Trophoblast cell (in vitro differentiated cells and primary cell): ENCODE results near the gene FXYD6.

Experiments used
- DNase-seq, 2 donors: peaks; one replicate each; pipeline ENCODE4 v3.0.0-alpha.2; 2016
- H2AFZ ChIP-seq: 2 replicates; pipeline ENCODE4 v1.6.1; 2013; ENCODE audit warnings: low read length, moderate library complexity, mild to moderate bottlenecking; ENCODE audit not compliant: insufficient read depth, poor library complexity
- H2AK5ac ChIP-seq: 2 replicates; pipeline ENCODE4 v1.6.1; 2013; ENCODE audit warnings: mild to moderate bottlenecking, low read length
- H2BK120ac ChIP-seq: 2 replicates; pipeline ENCODE4 v1.6.1; 2013; ENCODE audit warnings: low read length, mild to moderate bottlenecking, moderate library complexity; ENCODE audit not compliant: insufficient read depth, poor library complexity
- H2BK12ac ChIP-seq: 2 replicates; pipeline ENCODE4 v1.6.1; 2013; ENCODE audit warnings: mild to moderate bottlenecking, low read length, moderate library complexity
- H2BK5ac ChIP-seq: 2 replicates; pipeline ENCODE4 v1.6.1; 2013; ENCODE audit warnings: low read length, low read depth, moderate library complexity, mild to moderate bottlenecking; ENCODE audit not compliant: poor library complexity
- H3K14ac ChIP-seq: 2 replicates; pipeline ENCODE4 v1.6.1; 2013; ENCODE audit warnings: mild to moderate bottlenecking, low read length
- H3K18ac ChIP-seq: 2 replicates; pipeline ENCODE4 v1.6.1; 2013; ENCODE audit warnings: mild to moderate bottlenecking, low read length
- H3K23ac ChIP-seq: 2 replicates; pipeline ENCODE4 v1.6.1; 2013; ENCODE audit warnings: low read length
- H3K27ac ChIP-seq: 2 replicates; pipeline ENCODE4 v1.5.1; 2013; ENCODE audit warnings: low read depth, mild to moderate bottlenecking, inconsistent platforms, low read length, moderate library complexity
- H3K27me3 ChIP-seq: 2 replicates; pipeline ENCODE4 v1.6.1; 2013; ENCODE audit warnings: inconsistent platforms, mild to moderate bottlenecking, low read length, moderate library complexity; ENCODE audit not compliant: insufficient read depth
- H3K36me3 ChIP-seq, 2 experiments: 1 replicate in 1 of 2; 2 replicates in 1 of 2; pipeline ENCODE4 v1.6.1; 2013; ENCODE audit warnings: low read length in 2 of 2, mild to moderate bottlenecking in 2 of 2, moderate library complexity in 1 of 2; ENCODE audit not compliant: insufficient read depth in 2 of 2, control insufficient read depth in 1 of 2
- H3K4ac ChIP-seq: 2 replicates; pipeline ENCODE4 v1.6.1; 2013; ENCODE audit warnings: low read depth, mild to moderate bottlenecking, low read length, moderate library complexity
- H3K4me1 ChIP-seq, 2 experiments: 1 replicate in 1 of 2; 2 replicates in 1 of 2; pipeline ENCODE4 v1.6.1; 2013; ENCODE audit warnings: low read length in 2 of 2, mild to moderate bottlenecking in 2 of 2, moderate library complexity in 1 of 2; ENCODE audit not compliant: insufficient read depth in 2 of 2, control insufficient read depth in 1 of 2
- H3K4me2 ChIP-seq: 2 replicates; pipeline ENCODE4 v1.6.1; 2013; ENCODE audit warnings: inconsistent platforms, mild to moderate bottlenecking, low read length, moderate library complexity
- H3K4me3 ChIP-seq: 2 replicates; pipeline ENCODE4 v1.5.1; 2013; ENCODE audit warnings: mild to moderate bottlenecking, low read depth, low read length, inconsistent platforms
- H3K79me1 ChIP-seq: one replicate; pipeline ENCODE4 v1.6.1; 2013; ENCODE audit warnings: low read length
- H3K79me2 ChIP-seq: 2 replicates; pipeline ENCODE4 v1.6.1; 2013; ENCODE audit warnings: low read length, mild to moderate bottlenecking; ENCODE audit not compliant: control insufficient read depth, insufficient read depth, poor library complexity
- H3K9ac ChIP-seq: 2 replicates; pipeline ENCODE4 v1.6.1; 2013; ENCODE audit warnings: mild to moderate bottlenecking, low read length
- H3K9me3 ChIP-seq: 2 replicates; pipeline ENCODE4 v1.6.1; 2013; ENCODE audit warnings: low read depth, mild to moderate bottlenecking, control low read depth, inconsistent platforms, low read length; ENCODE audit not compliant: insufficient read depth
- H4K12ac ChIP-seq: 2 replicates; pipeline ENCODE4 v1.6.1; 2013; ENCODE audit warnings: low read depth, mild to moderate bottlenecking, low read length, moderate library complexity
- H4K8ac ChIP-seq: 2 replicates; pipeline ENCODE4 v1.6.1; 2013; ENCODE audit warnings: low read depth, mild to moderate bottlenecking, low read length, moderate library complexity
- H4K91ac ChIP-seq: one replicate; pipeline ENCODE4 v1.6.1; 2013; ENCODE audit warnings: low read depth, mild to moderate bottlenecking, low read length, moderate library complexity
- WGBS: extraction: QIAGEN DNeasy Blood & Tissue Kit; methylation state at CpG from one replicate; pipeline ENCODE4 v1.1.7; 2013; ENCODE audit warnings: missing lambda C conversion rate; ENCODE audit not compliant: insufficient read length, insufficient coverage; ENCODE audit errors: extremely low coverage; 5-methylcytosine and 5-hydroxymethylcytosine counted together

FXYD6 gene

DNA sequence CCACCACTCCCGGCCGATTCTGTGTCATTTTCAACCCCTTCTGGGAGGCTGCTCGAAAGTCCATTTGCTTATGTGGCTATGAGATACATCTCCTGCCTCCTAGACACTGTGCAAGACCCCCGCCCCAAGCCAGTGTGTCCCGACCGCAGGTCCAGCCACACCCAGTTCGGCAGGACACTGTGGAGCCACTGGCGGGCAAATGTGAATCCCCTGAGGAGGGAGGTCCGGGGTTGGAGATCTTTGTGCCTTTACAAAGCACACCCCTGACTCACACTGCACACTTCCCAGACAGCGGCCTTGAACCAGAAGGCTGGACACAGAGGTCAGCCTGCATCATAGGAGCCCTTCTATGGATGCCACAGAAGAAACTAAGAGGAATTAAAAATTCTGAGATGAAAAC lies 17.4 kb downstream of the FXYD6 start:
- Histone ChIP-seq H3K4me2 (no peak overlapping the region), H3K9me3 (peaks cover 7% of the 10 kb centered on the region), H3K14ac (no peak overlapping the region), H3K9ac (no peak overlapping the region), H3K36me3 (no peaks in the 10 kb centered on the region), H3K23ac (no peak overlapping the region), H3K4ac (no peak overlapping the region), H3K27me3 (no peaks in the 10 kb centered on the region), H3K18ac (no peak overlapping the region), H2BK5ac (no peak overlapping the region), H3K79me2 (no peaks in the 10 kb centered on the region), H2AK5ac (no peak overlapping the region), H4K91ac (no peak overlapping the region), H3K4me1 (no peaks in the 10 kb centered on the region), H4K12ac (no peak overlapping the region), H2AFZ (no peak overlapping the region), H4K8ac (no peak overlapping the region), H2BK12ac (no peak overlapping the region), H3K79me1 (no peaks in the 10 kb centered on the region), H3K27ac (no peak overlapping the region), H2BK120ac (no peak overlapping the region), H3K4me3 (no peak overlapping the region)
- no peak for DNase-seq
- WGBS: no CpG with 5 or more reads among the region's 10 CpGs

DNA sequence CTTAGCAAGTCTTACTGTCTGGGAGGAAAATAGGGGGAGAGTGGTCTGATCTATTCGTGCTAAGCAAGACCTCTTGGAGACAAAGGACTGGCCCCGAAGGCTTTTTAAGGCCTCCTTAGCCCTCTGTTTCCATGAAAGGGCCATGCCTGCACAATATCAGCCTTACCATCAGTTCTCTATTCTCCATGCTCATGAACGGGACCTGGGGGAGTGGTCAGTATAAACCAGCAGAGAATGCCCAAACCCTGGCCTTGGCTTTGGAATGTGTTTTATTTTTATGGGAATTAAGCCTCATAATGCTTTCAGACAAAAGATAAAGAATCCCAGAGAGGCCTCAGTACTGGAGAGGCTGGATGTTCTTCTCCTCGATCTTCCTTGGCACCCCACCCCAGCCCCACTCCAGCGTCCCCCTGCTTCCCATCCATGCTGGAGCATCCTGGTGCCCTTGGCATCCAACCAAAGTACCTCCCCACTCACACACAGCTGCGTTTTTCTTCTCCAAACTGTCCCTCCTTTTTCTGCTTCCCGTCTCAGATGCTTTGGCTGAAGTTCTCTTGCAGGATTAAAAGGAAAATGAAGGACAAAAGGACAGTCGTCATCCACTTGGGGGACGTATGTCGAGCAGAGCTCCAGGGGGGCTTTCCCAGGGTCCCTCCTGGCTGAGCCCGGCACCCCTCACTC lies 18.6 kb downstream of the FXYD6 start:
- Histone ChIP-seq H3K27me3 (no peaks in the 10 kb centered on the region), H3K79me2 (no peaks in the 10 kb centered on the region), H3K4ac (no peak overlapping the region), H2AFZ (no peak overlapping the region), H4K12ac (no peak overlapping the region), H2BK12ac (no peak overlapping the region), H2AK5ac (no peak overlapping the region), H3K79me1 (no peaks in the 10 kb centered on the region), H3K4me1 (no peaks in the 10 kb centered on the region), H3K14ac (no peak overlapping the region), H4K91ac (no peak overlapping the region), H3K18ac (no peak overlapping the region), H2BK120ac (no peak overlapping the region), H3K4me3 (no peak overlapping the region), H2BK5ac (no peak overlapping the region), H3K4me2 (no peak overlapping the region), H3K27ac (no peak overlapping the region), H4K8ac (no peak overlapping the region), H3K23ac (no peak overlapping the region), H3K36me3 (no peaks in the 10 kb centered on the region), H3K9me3 (peaks cover 7% of the 10 kb centered on the region), H3K9ac (no peak overlapping the region)
- DNase-seq: no peak
- no CpG with 5 or more reads among the region's 11 CpGs for WGBS

DNA sequence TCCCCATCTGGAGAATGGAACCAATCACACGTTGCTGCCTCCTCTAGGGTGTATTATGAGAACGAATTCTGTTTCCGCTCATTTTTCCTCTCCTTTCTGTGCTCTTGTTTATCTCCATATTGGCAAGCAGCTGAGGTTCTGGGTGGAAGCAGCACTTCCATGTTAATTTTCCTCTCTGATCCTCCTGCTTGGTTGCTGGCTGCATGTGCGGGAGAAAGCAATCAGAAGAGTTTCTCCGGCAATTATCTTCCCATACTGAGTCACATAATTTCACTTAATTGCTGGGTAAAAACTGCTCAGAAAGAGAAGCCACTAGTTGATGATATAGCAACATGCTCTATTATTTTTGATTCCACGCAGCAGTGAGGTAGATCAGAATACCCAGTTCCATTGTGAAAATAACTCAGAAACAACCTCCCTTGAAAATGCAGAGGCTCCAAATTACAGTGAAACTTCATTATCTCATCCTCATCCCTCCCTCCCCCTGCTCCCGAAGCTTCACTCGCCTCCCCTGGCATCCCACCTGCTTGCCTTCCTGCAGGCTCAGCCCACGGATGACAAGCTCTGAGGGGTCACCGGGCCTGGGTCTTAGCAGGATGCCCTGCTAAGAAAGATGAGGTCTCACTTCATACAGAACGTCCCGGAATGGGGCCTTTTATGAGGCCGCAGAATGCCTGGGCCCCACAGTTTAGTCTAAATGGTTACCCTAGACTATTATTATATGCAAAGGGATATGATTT lies 20.4 kb downstream of the FXYD6 start:
- Histone ChIP-seq H3K79me1 (no peaks in the 10 kb centered on the region), H4K12ac (no peak overlapping the region), H3K36me3 (no peaks in the 10 kb centered on the region), H3K23ac (no peak overlapping the region), H4K91ac (no peak overlapping the region), H3K4ac (no peak overlapping the region), H3K27me3 (no peaks in the 10 kb centered on the region), H3K9me3 (peaks cover 2% of the 10 kb centered on the region), H3K4me1 (no peaks in the 10 kb centered on the region), H3K27ac (no peak overlapping the region), H2BK12ac (no peak overlapping the region), H3K79me2 (no peaks in the 10 kb centered on the region), H3K4me3 (no peak overlapping the region), H3K18ac (no peak overlapping the region), H3K9ac (no peak overlapping the region), H2AFZ (no peak overlapping the region), H2BK5ac (no peak overlapping the region), H3K14ac (no peak overlapping the region), H4K8ac (no peak overlapping the region), H2BK120ac (no peak overlapping the region), H3K4me2 (no peak overlapping the region), H2AK5ac (no peak overlapping the region)
- no peak for DNase-seq
- no CpG with 5 or more reads among the region's 13 CpGs for WGBS

DNA sequence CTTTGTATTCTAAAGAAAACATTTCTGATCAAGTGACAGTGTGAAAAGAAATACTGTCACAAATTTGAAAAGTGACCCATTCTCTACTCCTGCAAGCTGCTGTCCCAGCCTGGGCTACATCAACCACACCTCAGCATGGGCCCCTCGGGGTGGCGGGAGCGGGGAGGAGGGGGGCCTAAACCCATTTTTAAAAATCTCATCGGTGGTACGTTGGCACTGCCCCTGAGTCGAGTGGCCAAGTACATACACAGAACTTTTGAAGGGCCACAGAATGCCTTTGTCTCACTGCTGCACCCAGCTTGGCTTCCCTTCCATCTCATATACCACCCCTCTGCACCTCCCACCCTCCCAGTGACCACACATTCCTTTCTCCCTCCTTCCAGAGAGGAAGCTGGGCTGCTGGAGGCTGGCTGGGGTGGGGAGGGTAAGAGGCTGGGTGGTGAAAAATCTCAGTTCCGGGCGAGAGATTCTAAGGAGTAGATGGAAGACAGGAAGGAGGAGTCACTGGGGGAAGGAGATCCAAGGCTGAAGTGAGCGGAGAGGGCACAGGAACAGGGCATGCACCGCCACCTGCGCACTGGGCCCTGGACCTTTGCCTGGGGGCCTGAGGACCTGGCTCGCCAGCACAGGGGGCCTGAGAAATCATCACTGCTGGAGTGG lies 21.1 kb downstream of the FXYD6 start:
- DNase-seq: no peak
- Histone ChIP-seq H2BK5ac (no peak overlapping the region), H3K9me3 (peaks cover 2% of the 10 kb centered on the region), H3K4me3 (no peak overlapping the region), H3K4ac (no peak overlapping the region), H3K18ac (no peak overlapping the region), H3K79me1 (no peaks in the 10 kb centered on the region), H3K27me3 (no peaks in the 10 kb centered on the region), H2AFZ (no peak overlapping the region), H3K14ac (no peak overlapping the region), H3K9ac (no peak overlapping the region), H3K23ac (no peak overlapping the region), H4K8ac (no peak overlapping the region), H2AK5ac (no peak overlapping the region), H4K91ac (no peak overlapping the region), H2BK120ac (no peak overlapping the region), H4K12ac (no peak overlapping the region), H3K36me3 (no peaks in the 10 kb centered on the region), H3K4me1 (no peaks in the 10 kb centered on the region), H3K4me2 (no peak overlapping the region), H3K27ac (no peak overlapping the region), H3K79me2 (no peaks in the 10 kb centered on the region), H2BK12ac (no peak overlapping the region)
- WGBS: no CpG with 5 or more reads among the region's 12 CpGs
